HG03103 (cell line): ENCODE measurements around the gene ESYT3.
"Not testable (repeated sequence)": the region's sequence is repeated elsewhere in the genome, so short reads cannot be mapped to it uniquely, and the experiment has no call there.

Source experiments
- ATAC-seq: cut with Tn5 transposase; IDR thresholded peaks from one replicate; pipeline ENCODE4 v1.9.1; 2021; ENCODE audit warnings: low read depth; ENCODE audit not compliant: unreplicated experiment

ESYT3 gene

GRCh38 chr3:138484672-138485071, 50.3 kb downstream of the ESYT3 start:
- ATAC-seq, result not testable (repeated sequence)

- not testable (repeated sequence) for ATAC-seq
These were observed 52.2 kb downstream of the ESYT3 start for GRCh38 chr3:138486580-138486979.

GRCh38 chr3:138491971-138492370, 57.6 kb downstream of the ESYT3 start:
- ATAC-seq, result no peak

GRCh38 chr3:138492980-138493675, 58.7 kb downstream of the ESYT3 start:
- ATAC-seq, result no peak

- ATAC-seq, result no peak
These were observed 59.6 kb downstream of the ESYT3 start for GRCh38 chr3:138493804-138494606.

GRCh38 chr3:138494607-138494929, 60.2 kb downstream of the ESYT3 start:
- no peak for ATAC-seq

- not testable (repeated sequence) for ATAC-seq
These were observed 61.2 kb downstream of the ESYT3 start for GRCh38 chr3:138495638-138496037.

- ATAC-seq, result no peak
These were observed 62.0 kb downstream of the ESYT3 start for GRCh38 chr3:138496436-138496835.

GRCh38 chr3:138497021-138497420, 62.6 kb downstream of the ESYT3 start:
- ATAC-seq, result no peak

- ATAC-seq, result no peak
These were observed 63.4 kb downstream of the ESYT3 start for GRCh38 chr3:138497851-138498250.

GRCh38 chr3:138498991-138499390, 64.6 kb downstream of the ESYT3 start:
- ATAC-seq, result no peak

- no peak for ATAC-seq
These were observed 73.1 kb downstream of the ESYT3 start for GRCh38 chr3:138507524-138507923.

GRCh38 chr3:138509586-138509985, 75.2 kb downstream of the ESYT3 start:
- no peak for ATAC-seq

GRCh38 chr3:138511945-138512344, 77.5 kb downstream of the ESYT3 start:
- no peak for ATAC-seq

- ATAC-seq, result no peak
These were observed 78.9 kb downstream of the ESYT3 start for GRCh38 chr3:138513090-138513843.

GRCh38 chr3:138521445-138521844, 87.0 kb downstream of the ESYT3 start:
- not testable (repeated sequence) for ATAC-seq
